Upper lobe of left lung (tissue), 4 donors: Measurements from ENCODE around the gene SLC16A3.

Experiments
- CTCF ChIP-seq, 6 experiments: fragments of 450-650 bp in 4 of 6; fragments of 200-600 bp in 2 of 6; sonication (generic) in 2 of 6; IDR thresholded peaks; one replicate each; pipeline ENCODE4 v1.5.1; 2016 to 2019; ENCODE audit warnings: antibody characterized with exemption in 6 of 6
- POLR2AphosphoS5 ChIP-seq, 2 donors: sonication (generic); formaldehyde crosslinking; IDR thresholded peaks; one replicate each; pipeline ENCODE4 v1.5.1; 2017; ENCODE audit warnings: antibody characterized with exemption in 2 of 2

DNA sequence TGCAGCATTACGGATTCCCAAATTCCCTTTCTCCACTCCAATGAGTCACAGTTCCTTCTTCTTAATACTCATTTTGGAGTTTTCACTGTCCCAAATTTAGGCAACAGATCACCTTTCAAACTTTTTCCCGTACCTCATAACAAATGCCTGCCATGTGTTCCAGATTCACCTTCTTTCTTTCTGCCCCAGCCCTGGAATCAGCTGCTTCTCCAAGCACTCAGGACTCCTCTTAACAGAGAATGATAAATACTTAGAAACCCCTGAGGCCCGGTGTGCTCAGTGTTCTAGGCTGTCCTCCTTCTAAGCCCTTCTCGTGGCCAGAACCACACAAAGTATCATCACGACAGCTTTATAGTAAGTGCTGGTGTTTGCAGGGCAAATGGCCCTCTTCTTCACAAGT is 29.7 kb downstream of the SLC16A3 start:
- no peak for TF ChIP-seq CTCF (IDR thresholded peaks at IDR 0.05)
- no peak for TF ChIP-seq POLR2AphosphoS5 (IDR thresholded peaks at IDR 0.05)
